Smooth muscle cell of the pulmonary artery (primary cell): ENCODE measurements around the gene ZXDC. TPM values are rescaled to one million over a fixed set of nuclear protein-coding genes. Genes with fewer than 3 reads are reported as not detected.

Experiments
- total RNA-seq: library from RNA; depleted of rRNA; stranded (reverse); fragments of >200 nt; gene quantifications from 2 replicates; pipeline ENCODE4 v1.2.3, GENCODE V29; 2014

ZXDC gene
- 26.0 and 36.4 TPM in 2 replicates for total RNA-seq

GRCh38 chr3:126475413-126476114 is at the start of gene ZXDC:
TSS of gene ZXDC (minus strand) at chr3:126475891. CDS start at chr3:126475865, 26 bp downstream.

GRCh38 chr3:126523745-126524428 is 48.2 kb upstream of the ZXDC start, which contains the start of gene CHST13:
TSS of gene CHST13 (plus strand) at chr3:126524155. CDS start at chr3:126524333, 178 bp downstream.

GRCh38 chr3:126517291-126517951 is 41.7 kb upstream of the ZXDC start, which contains the start of gene UROC1:
TSS of gene UROC1 (minus strand) at chr3:126517773. CDS start at chr3:126517719, 54 bp downstream.

GRCh38 chr3:126394179-126394976 is 81.3 kb downstream of the ZXDC start, which contains the start of gene CFAP100:
TSS of gene CFAP100 (plus strand) at chr3:126394909. CDS start at chr3:126396001, 1,092 bp downstream.

Other genes starting within 250 kb of the ZXDC start
- gene KLF15, start 118.5 kb downstream of the ZXDC start, total RNA-seq, result 1.1 and 1.3 TPM in 2 replicates
- not detected in 2 replicates for gene CFAP100, start 81.0 kb downstream of the ZXDC start, total RNA-seq
- gene UROC1, start 41.9 kb upstream of the ZXDC start, total RNA-seq, result not detected in 2 replicates
- not detected in 2 replicates for gene CHST13, start 48.3 kb upstream of the ZXDC start, total RNA-seq
- not detected in 2 replicates for gene C3orf22, start 83.0 kb upstream of the ZXDC start, total RNA-seq
- gene TXNRD3, start 179.2 kb upstream of the ZXDC start, total RNA-seq, result 6.9 and 8.9 TPM in 2 replicates
- gene CHCHD6, start 228.3 kb upstream of the ZXDC start, total RNA-seq, result 8.7 and 12.1 TPM in 2 replicates